ENCODE measurements around the gene GLTP.

The GLTP gene

DNA sequence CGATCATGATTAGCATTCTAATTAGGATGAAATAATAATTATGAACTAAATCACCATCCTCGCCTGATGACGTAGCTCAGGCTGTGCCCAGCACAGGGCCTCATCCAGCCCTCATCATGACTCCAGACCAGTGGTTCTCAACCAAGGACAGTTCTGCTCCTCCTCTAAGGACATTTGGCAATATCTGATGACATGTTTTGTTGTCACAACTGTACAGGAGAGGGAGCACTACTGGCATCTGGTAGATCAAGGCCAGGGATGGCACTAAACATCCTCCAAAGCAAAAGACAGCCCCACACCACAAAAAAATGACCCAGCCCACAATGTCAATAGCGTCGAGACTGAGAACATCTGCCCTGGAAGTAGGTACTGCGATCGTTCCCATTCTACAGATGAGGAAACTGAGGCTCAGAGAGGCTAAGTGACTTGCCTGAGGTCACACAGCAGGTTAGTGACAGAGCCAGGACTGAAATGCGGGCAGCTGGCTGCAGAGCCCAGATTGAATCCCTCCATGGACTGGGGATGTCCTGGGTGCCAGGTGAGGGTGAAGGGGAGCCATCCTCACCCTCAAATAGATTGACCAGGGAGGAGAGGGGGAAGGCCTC is 62.6 kb downstream of the GLTP start:
- no peak for DNase-seq

GRCh38 chr12:109816870-109817269 is 63.5 kb downstream of the GLTP start:
- DNase-seq, result no peak

DNA sequence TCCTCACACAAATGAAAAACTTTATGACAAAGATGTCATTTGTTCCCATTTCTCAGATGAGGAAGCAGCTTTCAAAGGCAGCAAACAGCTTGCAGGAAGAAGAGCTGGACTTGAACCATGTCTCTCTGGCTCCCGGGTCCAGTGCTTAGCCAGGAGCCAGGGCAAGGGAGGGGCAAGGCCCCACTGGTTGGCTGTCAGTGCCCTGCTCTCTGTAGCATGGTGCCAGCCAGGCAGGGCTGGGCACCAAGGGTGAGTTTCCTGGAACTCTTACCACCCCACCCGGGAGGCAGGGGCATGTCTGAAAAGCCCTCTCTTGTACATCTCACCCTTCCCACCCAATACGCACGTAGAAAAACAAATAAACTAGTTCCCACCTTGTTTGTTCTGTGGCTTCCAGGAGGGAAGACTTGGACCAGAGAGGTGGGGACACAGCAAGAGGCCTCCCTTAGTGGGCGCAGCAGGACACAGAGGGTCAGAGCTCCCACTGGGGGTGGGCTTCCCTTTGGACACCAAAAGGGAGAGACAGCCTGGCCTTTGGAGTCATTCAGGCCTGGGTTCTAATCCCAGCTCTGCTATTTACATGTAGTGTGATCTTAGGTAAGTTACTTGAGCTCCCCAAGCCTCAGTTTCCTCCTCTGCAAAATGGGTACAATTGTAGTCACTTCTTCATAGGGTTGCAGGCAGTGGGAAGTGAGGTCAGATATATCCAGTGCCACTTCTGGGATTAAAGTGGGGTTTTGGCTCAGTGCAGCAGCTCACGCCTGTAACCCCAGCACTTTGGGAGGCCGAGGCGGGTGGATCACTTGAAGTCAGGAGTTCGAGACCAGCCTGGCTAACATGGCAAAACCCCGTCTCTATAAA is 64.4 kb downstream of the GLTP start:
- no peak for DNase-seq

- no peak for DNase-seq
These were observed 65.1 kb downstream of the GLTP start for GRCh38 chr12:109815225-109815624.

- no peak for DNase-seq
These were observed 65.7 kb downstream of the GLTP start for GRCh38 chr12:109814600-109815150.

GRCh38 chr12:109813810-109814416 is 66.4 kb downstream of the GLTP start:
- DNase-seq, result no peak

DNA sequence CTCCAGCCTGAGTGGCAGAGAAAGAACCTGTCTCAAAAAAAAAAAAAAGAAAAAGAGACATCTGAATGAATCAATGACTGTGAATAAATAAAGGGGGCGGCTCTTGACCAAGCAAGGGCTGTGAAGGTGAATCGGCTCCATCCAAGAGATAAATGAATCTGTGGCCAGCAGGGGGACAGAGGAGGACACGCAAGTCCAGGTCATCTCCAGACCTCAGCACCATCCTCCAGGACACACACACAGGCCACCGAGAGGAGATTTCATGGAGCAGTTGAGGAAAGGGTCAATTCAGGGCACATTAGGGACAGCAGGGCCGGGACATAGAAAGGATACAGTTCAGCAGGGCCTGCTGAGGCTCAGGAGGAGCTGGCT is 68.7 kb downstream of the GLTP start:
- DNase-seq, result no peak

- no peak for DNase-seq
These were observed 69.3 kb downstream of the GLTP start for GRCh38 chr12:109810954-109811623.

- no peak for DNase-seq
These were observed 71.3 kb downstream of the GLTP start for GRCh38 chr12:109808876-109809646.

GRCh38 chr12:109807954-109808643 is 72.2 kb downstream of the GLTP start:
- no peak for DNase-seq

- no peak for DNase-seq
These were observed 75.2 kb downstream of the GLTP start for GRCh38 chr12:109804820-109805761.

GRCh38 chr12:109803678-109804077 is 76.7 kb downstream of the GLTP start:
- DNase-seq, result no peak

DNA sequence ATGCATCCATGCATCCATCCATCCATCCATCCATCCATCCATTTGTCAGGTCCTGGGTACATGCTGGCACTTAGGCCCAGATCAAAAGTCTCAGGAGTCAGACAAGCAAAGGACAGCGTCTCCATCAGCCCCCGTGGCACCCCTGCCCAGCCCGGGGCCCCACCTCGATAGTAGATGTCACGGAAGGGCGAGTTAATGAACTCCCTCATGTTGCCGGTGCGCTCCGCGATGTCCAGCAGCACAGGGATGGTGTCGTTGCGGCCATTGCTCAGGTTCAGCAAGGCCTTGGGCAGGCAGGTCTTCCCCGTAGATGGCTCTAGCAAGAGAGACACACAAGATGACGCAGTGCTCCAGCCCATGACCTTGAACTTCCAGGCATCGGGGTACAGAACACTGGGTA is 77.5 kb downstream of the GLTP start:
- DNase-seq, result no peak

Data from amniotic stem cell (primary cell).